ENCODE data around the gene ZSCAN29. TPM values are rescaled to one million over a fixed set of nuclear protein-coding genes. Genes with fewer than 3 reads are reported as not detected.

Gene ZSCAN29
- total and polyA plus RNA-seq, 2 donors (not counting 1 experiment from before 2014, with no cell fraction given) = 6.5 to 31.9 TPM

GRCh38 chr15:43378601-43379000 is 7.8 kb upstream of the ZSCAN29 start:
- H4K20me1 ChIP-seq (ENCODE audit: control insufficient read depth, extremely low read depth, insufficient read depth, low read length) = no peaks in the 10 kb centered on the region
- H3K4me3 ChIP-seq (replicated peaks in 1 of 4; ENCODE audit: control extremely low read depth in 1 of 4, insufficient read depth in 1 of 4, low read depth in 3 of 4, low read length in 4 of 4) = no peak overlapping the region
- no peaks in the 10 kb centered on the region for H3K9me3 ChIP-seq (ENCODE audit: control insufficient read depth, insufficient read depth, low read depth, low read length)
- no peaks in the 10 kb centered on the region for H3K36me3 ChIP-seq (ENCODE audit: control insufficient read depth, insufficient read depth, low read length)
- TF ChIP-seq, protein P1, sequence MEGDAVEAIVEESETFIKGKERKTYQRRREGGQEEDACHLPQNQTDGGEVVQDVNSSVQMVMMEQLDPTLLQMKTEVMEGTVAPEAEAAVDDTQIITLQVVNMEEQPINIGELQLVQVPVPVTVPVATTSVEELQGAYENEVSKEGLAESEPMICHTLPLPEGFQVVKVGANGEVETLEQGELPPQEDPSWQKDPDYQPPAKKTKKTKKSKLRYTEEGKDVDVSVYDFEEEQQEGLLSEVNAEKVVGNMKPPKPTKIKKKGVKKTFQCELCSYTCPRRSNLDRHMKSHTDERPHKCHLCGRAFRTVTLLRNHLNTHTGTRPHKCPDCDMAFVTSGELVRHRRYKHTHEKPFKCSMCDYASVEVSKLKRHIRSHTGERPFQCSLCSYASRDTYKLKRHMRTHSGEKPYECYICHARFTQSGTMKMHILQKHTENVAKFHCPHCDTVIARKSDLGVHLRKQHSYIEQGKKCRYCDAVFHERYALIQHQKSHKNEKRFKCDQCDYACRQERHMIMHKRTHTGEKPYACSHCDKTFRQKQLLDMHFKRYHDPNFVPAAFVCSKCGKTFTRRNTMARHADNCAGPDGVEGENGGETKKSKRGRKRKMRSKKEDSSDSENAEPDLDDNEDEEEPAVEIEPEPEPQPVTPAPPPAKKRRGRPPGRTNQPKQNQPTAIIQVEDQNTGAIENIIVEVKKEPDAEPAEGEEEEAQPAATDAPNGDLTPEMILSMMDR (conservative IDR thresholded peaks at IDR 0.05 in 1 of 2, IDR thresholded peaks at IDR 0.05 in 1 of 2; ENCODE audit: low read depth in 1 of 2, low read length in 2 of 2) = no peak
- TF ChIP-seq EZH2 (IDR thresholded peaks at IDR 0.05; ENCODE audit: low read length, missing control alignments) = no peak
- H3K4me2 ChIP-seq (ENCODE audit: extremely low read depth, insufficient read depth, low read length) = no peak overlapping the region
- H3K27me3 ChIP-seq (ENCODE audit: control insufficient read depth, insufficient read depth, low read length) = no peaks in the 10 kb centered on the region
- no peaks in the 10 kb centered on the region for H3K4me1 ChIP-seq (ENCODE audit: control insufficient read depth, extremely low read depth, insufficient read depth, low read length)
- no peaks in the 10 kb centered on the region for H3K79me2 ChIP-seq (ENCODE audit: control insufficient read depth, insufficient read depth, low read length)
- no peak overlapping the region for H2AFZ ChIP-seq (ENCODE audit: low read length)
- no peak overlapping the region for H3K9ac ChIP-seq (ENCODE audit: insufficient read depth, low read length)
- H3K27ac ChIP-seq (ENCODE audit: insufficient read depth, low read length) = no peak overlapping the region
- DNase-seq (ENCODE audit: low read depth in 2 of 2) = no peak

GRCh38 chr15:43376017-43376705 is 5.3 kb upstream of the ZSCAN29 start:
- Histone ChIP-seq H3K9me3 (ENCODE audit: control insufficient read depth, insufficient read depth, low read depth, low read length) (no peaks in the 10 kb centered on the region), H3K4me1 (ENCODE audit: control insufficient read depth, extremely low read depth, insufficient read depth, low read length) (peaks cover 2% of the 10 kb centered on the region), H3K27ac (ENCODE audit: insufficient read depth, low read length) (no peak overlapping the region), H2AFZ (ENCODE audit: low read length) (no peak overlapping the region), H3K79me2 (ENCODE audit: control insufficient read depth, insufficient read depth, low read length) (peaks cover 6% of the 10 kb centered on the region), H4K20me1 (ENCODE audit: control insufficient read depth, extremely low read depth, insufficient read depth, low read length) (no peaks in the 10 kb centered on the region), H3K4me2 (ENCODE audit: extremely low read depth, insufficient read depth, low read length) (no peak overlapping the region), H3K9ac (ENCODE audit: insufficient read depth, low read length) (no peak overlapping the region), H3K4me3 (replicated peaks in 1 of 4; ENCODE audit: control extremely low read depth in 1 of 4, insufficient read depth in 1 of 4, low read depth in 3 of 4, low read length in 4 of 4) (no peak overlapping the region), H3K27me3 (ENCODE audit: control insufficient read depth, insufficient read depth, low read length) (no peaks in the 10 kb centered on the region), H3K36me3 (ENCODE audit: control insufficient read depth, insufficient read depth, low read length) (no peaks in the 10 kb centered on the region)
- DNase-seq (ENCODE audit: low read depth in 2 of 2) = peak; percentile 17 to 39
- TF ChIP-seq, protein P1 (conservative IDR thresholded peaks at IDR 0.05 in 1 of 2, IDR thresholded peaks at IDR 0.05 in 1 of 2; ENCODE audit: low read depth in 1 of 2, low read length in 2 of 2) = peak; percentile 65 to 84
- no peak for TF ChIP-seq EZH2 (IDR thresholded peaks at IDR 0.05; ENCODE audit: low read length, missing control alignments)

DNA sequence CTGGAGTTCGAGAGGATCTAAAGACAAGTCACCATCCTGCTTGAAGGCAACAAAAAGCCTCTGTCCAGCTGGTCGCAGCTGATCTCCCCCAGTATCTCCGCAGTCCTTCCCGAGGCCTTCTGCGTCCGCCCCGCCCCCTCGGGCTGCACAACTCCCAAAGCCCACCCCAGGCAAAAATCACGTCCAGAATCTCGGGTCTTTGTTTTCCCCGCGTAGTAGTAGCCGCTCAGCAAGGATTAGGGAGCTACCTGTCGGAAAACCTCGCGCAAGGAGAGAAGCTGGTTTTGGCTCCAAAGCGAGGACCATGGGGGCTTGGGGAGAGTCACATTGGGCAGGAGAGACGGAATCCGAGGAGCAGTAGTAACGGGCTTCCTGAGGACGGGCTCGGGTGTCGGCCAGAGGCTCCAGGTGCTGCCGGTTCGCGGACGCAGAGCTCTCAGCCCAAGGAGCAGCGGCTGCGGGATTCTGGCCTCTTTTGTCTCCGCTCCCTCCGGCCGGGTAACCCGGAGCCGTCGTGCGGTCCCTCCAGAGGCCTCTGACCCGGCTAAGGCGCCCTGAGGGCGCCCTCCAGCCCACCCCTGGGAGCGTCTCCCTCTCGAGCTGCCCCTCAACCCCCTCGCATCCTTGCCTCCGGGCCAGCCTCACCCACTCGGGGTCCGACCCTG is 401 bp downstream of the ZSCAN29 start:
- peak overlapping the region; percentile 92 for H2AFZ ChIP-seq (ENCODE audit: low read length)
- H3K79me2 ChIP-seq (ENCODE audit: control insufficient read depth, insufficient read depth, low read length) = peaks cover 18% of the 10 kb centered on the region
- H3K27ac ChIP-seq (ENCODE audit: insufficient read depth, low read length) = peak overlapping the region; percentile 62
- no peaks in the 10 kb centered on the region for H4K20me1 ChIP-seq (ENCODE audit: control insufficient read depth, extremely low read depth, insufficient read depth, low read length)
- no peaks in the 10 kb centered on the region for H3K36me3 ChIP-seq (ENCODE audit: control insufficient read depth, insufficient read depth, low read length)
- H3K27me3 ChIP-seq (ENCODE audit: control insufficient read depth, insufficient read depth, low read length) = no peaks in the 10 kb centered on the region
- peak overlapping the region; percentile 76 for H3K9ac ChIP-seq (ENCODE audit: insufficient read depth, low read length)
- DNase-seq (ENCODE audit: low read depth in 2 of 2) = peak; percentile 36
- TF ChIP-seq, protein P1 (conservative IDR thresholded peaks at IDR 0.05 in 1 of 2, IDR thresholded peaks at IDR 0.05 in 1 of 2; ENCODE audit: low read depth in 1 of 2, low read length in 2 of 2) = no peak
- no peak for TF ChIP-seq EZH2 (IDR thresholded peaks at IDR 0.05; ENCODE audit: low read length, missing control alignments)
- peak overlapping the region; percentile 94 for H3K4me2 ChIP-seq (ENCODE audit: extremely low read depth, insufficient read depth, low read length)
- no peaks in the 10 kb centered on the region for H3K9me3 ChIP-seq (ENCODE audit: control insufficient read depth, insufficient read depth, low read depth, low read length)
- H3K4me1 ChIP-seq (ENCODE audit: control insufficient read depth, extremely low read depth, insufficient read depth, low read length) = peaks cover 7% of the 10 kb centered on the region
- H3K4me3 ChIP-seq (replicated peaks in 1 of 4; ENCODE audit: control extremely low read depth in 1 of 4, insufficient read depth in 1 of 4, low read depth in 3 of 4, low read length in 4 of 4) = peak overlapping the region; percentile 64 to 89 (median 74)
